HG03558 (cell line): ENCODE data around the gene C6orf52.
"Not testable (repeated sequence)": the region's sequence is repeated elsewhere in the genome, so short reads cannot be mapped to it uniquely, and the experiment has no call there.

Experiments used
- ATAC-seq: cut with Tn5 transposase; IDR thresholded peaks from one replicate; pipeline ENCODE4 v1.9.1; 2021; ENCODE audit warnings: moderate number of reproducible peaks; ENCODE audit not compliant: unreplicated experiment; ENCODE audit errors: extremely low read depth

C6orf52 gene

GRCh38 chr6:10694302-10695085, at the start of gene C6orf52, which contains the start of gene PAK1IP1:
Gene C6orf52, minus strand, starts transcription at chr6:10694616. Its CDS starts 7,066 bp downstream, at chr6:10687550.
Gene PAK1IP1, plus strand, starts transcription at chr6:10694972. Its CDS starts 14 bp downstream, at chr6:10694986.
- peak; percentile 96 for ATAC-seq

GRCh38 chr6:10743515-10743914, 49.1 kb upstream of the C6orf52 start:
- no peak for ATAC-seq

- ATAC-seq = no peak
Measured at GRCh38 chr6:10742251-10742650, 47.8 kb upstream of the C6orf52 start.

- ATAC-seq = not testable (repeated sequence)
Measured at GRCh38 chr6:10741643-10742042, 47.2 kb upstream of the C6orf52 start.

- no peak for ATAC-seq
Measured at GRCh38 chr6:10740061-10740460, 45.6 kb upstream of the C6orf52 start.

- no peak for ATAC-seq
Measured at GRCh38 chr6:10736731-10737130, 42.3 kb upstream of the C6orf52 start.

- ATAC-seq = no peak
Measured at GRCh38 chr6:10733863-10734262, 39.4 kb upstream of the C6orf52 start.

- no peak for ATAC-seq
Measured at GRCh38 chr6:10733151-10733715, 38.8 kb upstream of the C6orf52 start.

- ATAC-seq = no peak
Measured at GRCh38 chr6:10730254-10730653, 35.8 kb upstream of the C6orf52 start.

GRCh38 chr6:10725716-10726115, 31.3 kb upstream of the C6orf52 start:
- ATAC-seq = no peak

- ATAC-seq = no peak
Measured at GRCh38 chr6:10725044-10725443, 30.6 kb upstream of the C6orf52 start.

- no peak for ATAC-seq
Measured at GRCh38 chr6:10723567-10723881, 29.1 kb upstream of the C6orf52 start.

GRCh38 chr6:10722820-10723566, 28.6 kb upstream of the C6orf52 start, which contains the start of gene TMEM14C:
Gene TMEM14C, plus strand, starts transcription at chr6:10723070. Its CDS starts 1,544 bp downstream, at chr6:10724614.
- peak; percentile 93 for ATAC-seq

- no peak for ATAC-seq
Measured at GRCh38 chr6:10722570-10722819, 28.1 kb upstream of the C6orf52 start.

- no peak for ATAC-seq
Measured at GRCh38 chr6:10721850-10722569, 27.6 kb upstream of the C6orf52 start.

- not testable (repeated sequence) for ATAC-seq
Measured at GRCh38 chr6:10720960-10721849, 26.8 kb upstream of the C6orf52 start.

- ATAC-seq = no peak
Measured at GRCh38 chr6:10720265-10720959, 26.0 kb upstream of the C6orf52 start.

GRCh38 chr6:10719964-10720264, 25.5 kb upstream of the C6orf52 start:
- no peak for ATAC-seq

GRCh38 chr6:10719296-10719963, 25.0 kb upstream of the C6orf52 start:
- no peak for ATAC-seq
